Kidney tubule cell (primary cell): ENCODE data around the gene UBIAD1.

ENCODE experiments used
- DNase-seq: peaks from one replicate; pipeline ENCODE4 v3.0.0-alpha.2; 2018; ENCODE audit warnings: low spot score

Gene UBIAD1

DNA sequence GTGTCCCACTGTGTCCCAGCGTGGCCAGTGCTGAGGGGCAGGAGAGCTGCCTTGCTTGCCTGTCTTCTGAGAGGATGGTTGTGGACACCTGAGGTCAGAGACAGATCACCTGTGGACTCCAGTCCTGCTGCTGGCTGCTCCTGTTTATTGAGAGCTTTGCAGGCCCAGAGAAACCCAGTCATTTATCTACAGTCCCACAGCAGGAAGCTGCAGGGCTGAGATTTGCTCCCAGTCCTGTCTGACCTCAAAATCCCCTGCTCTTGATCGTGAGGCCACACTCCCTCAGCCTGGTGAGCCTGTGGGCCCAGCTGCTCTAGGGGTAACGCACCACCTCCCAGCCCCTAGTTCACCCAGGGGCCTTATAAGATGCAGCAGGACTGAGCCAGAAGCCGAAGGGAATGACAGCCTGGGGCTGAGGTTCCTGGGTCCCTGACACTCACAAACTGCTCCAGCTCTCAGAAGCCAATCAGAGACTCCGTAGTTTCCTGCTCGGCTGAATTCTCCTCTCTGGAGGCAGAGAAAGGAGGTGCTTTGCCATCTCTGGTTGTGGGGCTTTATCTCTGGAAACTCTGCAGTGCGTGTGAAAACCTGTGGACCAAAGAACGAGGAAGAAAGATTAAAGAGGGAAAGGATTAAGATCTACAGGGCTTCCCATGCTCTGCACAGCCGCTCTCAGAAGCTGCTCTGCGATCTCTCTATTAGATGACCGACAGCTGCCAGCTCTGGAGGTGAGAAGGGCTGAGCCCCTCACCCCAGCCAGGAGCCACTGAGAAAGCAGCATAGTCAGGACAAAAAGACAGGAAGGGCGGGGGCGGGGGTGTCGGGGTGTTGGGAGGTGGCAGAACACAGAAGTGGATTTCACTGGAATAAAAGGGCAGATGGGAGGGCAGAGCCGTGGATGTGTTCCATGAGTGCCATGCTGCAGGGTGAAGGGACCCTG, 39.1 kb downstream of the UBIAD1 start:
- DNase-seq, result no peak

DNA sequence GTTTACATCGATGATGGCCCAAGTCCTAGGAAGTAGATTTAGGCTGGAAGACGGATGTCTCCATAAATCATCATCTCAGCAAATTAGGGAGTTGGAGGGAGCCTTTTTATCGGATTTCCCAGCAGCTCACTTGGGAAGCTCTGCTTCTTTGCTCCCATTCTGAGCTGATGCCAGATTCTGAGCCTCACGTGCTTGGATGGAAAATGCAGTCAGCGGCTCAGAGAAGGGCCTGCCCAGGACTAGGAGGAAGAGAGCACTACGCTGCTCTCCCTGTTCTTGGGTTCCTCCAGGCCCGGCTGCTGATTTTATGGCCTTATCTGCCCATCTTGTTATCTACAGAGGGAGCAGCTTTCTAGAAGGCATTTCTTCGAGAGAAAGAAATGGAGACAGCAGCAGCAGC, 42.0 kb downstream of the UBIAD1 start:
- no peak for DNase-seq

- DNase-seq, result peak; percentile 27
Measured at GRCh38 chr1:11316701-11317100, 43.7 kb downstream of the UBIAD1 start.

GRCh38 chr1:11318982-11319381, 46.0 kb downstream of the UBIAD1 start:
- DNase-seq, result no peak

GRCh38 chr1:11320153-11320936, 47.3 kb downstream of the UBIAD1 start:
- peak; percentile 11 for DNase-seq

- peak; percentile 34 for DNase-seq
Measured at GRCh38 chr1:11321656-11322491, 48.9 kb downstream of the UBIAD1 start.

DNA sequence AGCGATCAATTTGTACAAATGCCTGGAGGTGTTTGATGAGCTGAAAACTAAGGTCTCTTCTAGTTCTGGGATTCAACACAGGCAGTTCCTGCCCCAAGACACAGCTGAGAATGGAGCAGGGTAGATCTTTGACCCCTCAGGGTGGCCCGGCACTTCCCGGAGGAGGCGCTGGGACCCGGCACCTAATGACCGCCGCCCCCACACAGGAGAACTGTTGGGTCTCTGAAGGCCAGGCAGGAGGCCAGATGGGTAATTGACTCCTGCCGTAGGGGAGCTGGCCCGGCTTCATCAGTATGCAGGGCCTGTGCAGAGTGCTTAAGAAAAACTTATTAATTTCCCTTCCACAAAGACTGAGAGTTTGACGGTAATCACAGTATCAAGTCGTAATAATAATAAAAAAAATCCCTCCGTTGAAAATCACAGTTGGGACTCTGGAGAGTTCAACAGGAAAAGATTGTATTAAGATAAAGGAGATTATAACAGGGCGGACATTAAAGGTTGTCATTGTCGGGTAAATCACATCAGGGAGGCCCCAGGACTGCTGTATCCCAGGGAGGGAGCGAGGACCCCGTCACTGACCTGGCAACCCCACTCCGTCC, 51.7 kb downstream of the UBIAD1 start:
- no peak for DNase-seq

GRCh38 chr1:11326070-11326469, 53.1 kb downstream of the UBIAD1 start:
- DNase-seq, result no peak

DNA sequence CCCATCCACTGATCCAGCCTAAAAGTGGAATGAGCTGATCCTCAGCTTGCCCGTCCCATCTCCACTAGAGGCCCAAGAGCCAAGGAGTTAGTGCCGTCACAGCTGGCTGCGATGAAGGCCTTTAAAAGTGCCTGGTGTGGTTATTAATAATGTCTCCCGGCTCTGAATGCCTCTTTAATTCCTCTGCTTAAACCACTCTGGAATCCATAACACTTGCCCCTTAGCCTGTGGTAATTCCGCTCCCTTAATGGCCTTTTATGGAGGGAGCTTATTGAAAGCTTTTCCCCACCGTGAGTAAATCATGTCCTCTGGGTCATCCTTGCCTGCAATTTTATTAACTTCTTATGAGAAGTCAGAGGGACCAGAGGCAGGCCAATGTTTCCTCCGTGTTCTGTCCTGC, 55.4 kb downstream of the UBIAD1 start:
- DNase-seq, result no peak

- no peak for DNase-seq
Measured at GRCh38 chr1:11330411-11330810, 57.4 kb downstream of the UBIAD1 start.

GRCh38 chr1:11331036-11331944, 58.3 kb downstream of the UBIAD1 start:
- DNase-seq, result no peak

GRCh38 chr1:11331945-11332546, 59.0 kb downstream of the UBIAD1 start:
- DNase-seq, result no peak

GRCh38 chr1:11333631-11334030, 60.6 kb downstream of the UBIAD1 start:
- DNase-seq, result peak; percentile 63

GRCh38 chr1:11334261-11334804, 61.3 kb downstream of the UBIAD1 start:
- no peak for DNase-seq

GRCh38 chr1:11334821-11335220, 61.8 kb downstream of the UBIAD1 start:
- DNase-seq, result no peak

GRCh38 chr1:11335417-11336056, 62.5 kb downstream of the UBIAD1 start:
- DNase-seq, result no peak

DNA sequence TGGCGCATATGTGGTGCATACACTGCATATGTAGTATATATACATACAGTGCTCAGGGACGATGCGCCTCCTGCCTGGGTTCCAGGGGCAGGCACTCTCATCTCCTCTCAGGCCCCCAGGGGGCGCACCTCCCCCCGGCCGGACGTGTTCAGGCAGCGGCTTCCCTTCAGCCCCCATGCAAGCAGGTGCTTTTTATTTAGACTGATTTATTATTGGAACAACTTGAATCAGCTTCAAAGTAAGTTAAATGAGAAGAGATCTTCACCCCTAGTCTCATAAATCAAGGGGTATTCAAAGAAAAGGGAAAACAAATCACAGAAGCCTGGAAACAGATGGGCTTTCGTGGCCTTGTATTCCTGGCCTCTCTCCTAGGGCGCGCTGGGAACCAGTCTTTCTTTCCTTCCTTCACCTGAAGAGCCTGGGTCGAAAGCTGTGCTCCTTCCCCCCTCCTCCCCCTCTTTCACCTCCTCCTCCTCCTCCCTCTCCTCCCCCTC, 64.6 kb downstream of the UBIAD1 start:
- peak; percentile 44 for DNase-seq
